Right atrium auricular region (tissue), 2 donors: ENCODE results near the gene SLC25A21. TPM values are rescaled to one million over a fixed set of nuclear protein-coding genes. Genes with fewer than 3 reads are reported as not detected.

Experiments used
- DNase-seq: peaks from one replicate; pipeline ENCODE4 v3.0.0-alpha.2; 2019; ENCODE audit warnings: low spot score
- H3K27ac ChIP-seq, 2 donors: fragments of 200-600 bp; sonication (generic); 1 replicate in 1 of 2; 2 replicates in 1 of 2; pipeline ENCODE4 v1.5.1; 2016 to 2019
- H3K27me3 ChIP-seq, 2 donors: fragments of 200-600 bp; sonication (generic); one replicate each; pipeline versions ENCODE4 v1.5.1 to v1.6.0; 2017 to 2019
- H3K36me3 ChIP-seq: fragments of 200-600 bp; sonication (generic); one replicate; pipeline ENCODE4 v1.5.1; 2016
- H3K4me1 ChIP-seq, 2 donors: fragments of 200-600 bp; sonication (generic); one replicate each; pipeline versions ENCODE4 v1.5.1 to v1.6.0; 2017 to 2019
- H3K4me3 ChIP-seq, 2 donors: fragments of 200-600 bp; sonication (generic); 1 replicate in 1 of 2; 2 replicates in 1 of 2; pipeline ENCODE4 v1.5.1; 2017 to 2019; ENCODE audit warnings: mild to moderate bottlenecking in 1 of 2, moderate library complexity in 1 of 2
- H3K9me3 ChIP-seq, 2 donors: fragments of 200-600 bp; sonication (generic); one replicate each; pipeline ENCODE4 v1.5.1; 2019
- CTCF ChIP-seq, 2 donors: fragments of 200-600 bp; sonication (generic); IDR thresholded peaks; one replicate each; pipeline ENCODE4 v1.5.1; 2019; ENCODE audit warnings: antibody characterized with exemption in 2 of 2
- total RNA-seq, 2 donors: library from RNA; depleted of rRNA; stranded (reverse); fragments of >200 nt; gene quantifications; one replicate each; pipeline ENCODE4 v1.1.0, GENCODE V29; 2016

The SLC25A21 gene
- total RNA-seq, 2 donors from 2014 or later: 0.55 to 0.93 TPM

GRCh38 chr14:36834293-36834692, 338.1 kb downstream of the SLC25A21 start:
- TF ChIP-seq CTCF (IDR thresholded peaks at IDR 0.05): no peak
- Histone ChIP-seq H3K36me3 (no peaks in the 10 kb centered on the region), H3K27me3 (no peaks in the 10 kb centered on the region), H3K4me1 (no peaks in the 10 kb centered on the region), H3K9me3 (no peaks in the 10 kb centered on the region), H3K27ac (no peak overlapping the region), H3K4me3 (no peak overlapping the region)
- DNase-seq: no peak

DNA sequence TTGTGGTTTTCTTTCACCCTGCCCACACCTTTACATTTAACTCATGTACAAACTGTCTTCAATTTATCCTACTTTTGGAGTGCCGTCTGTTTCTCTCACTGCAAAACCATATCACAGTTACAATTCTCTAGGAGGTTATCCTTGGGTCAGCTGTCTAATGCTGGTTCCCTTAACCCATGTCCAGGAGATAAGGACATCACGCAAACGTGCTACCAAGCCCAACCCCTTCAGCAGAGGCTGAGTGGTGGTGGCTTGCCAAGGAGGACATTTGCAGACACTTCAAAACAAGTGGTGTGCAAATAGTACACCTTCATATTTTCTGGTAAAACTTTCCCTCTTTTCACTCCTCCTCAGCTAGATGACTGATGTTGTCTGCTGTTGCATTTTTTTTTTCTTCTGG, 342.9 kb downstream of the SLC25A21 start:
- H3K36me3 ChIP-seq: no peaks in the 10 kb centered on the region
- no peak overlapping the region for H3K4me3 ChIP-seq
- H3K4me1 ChIP-seq: no peaks in the 10 kb centered on the region
- no peak for DNase-seq
- H3K27me3 ChIP-seq: no peaks in the 10 kb centered on the region
- H3K9me3 ChIP-seq: no peaks in the 10 kb centered on the region
- no peak for TF ChIP-seq CTCF (IDR thresholded peaks at IDR 0.05)
- no peak overlapping the region for H3K27ac ChIP-seq

GRCh38 chr14:36827861-36828260, 344.5 kb downstream of the SLC25A21 start:
- no peak for DNase-seq
- Histone ChIP-seq H3K27ac (no peak overlapping the region), H3K4me1 (no peaks in the 10 kb centered on the region), H3K27me3 (no peaks in the 10 kb centered on the region), H3K4me3 (no peak overlapping the region), H3K9me3 (no peaks in the 10 kb centered on the region), H3K36me3 (no peaks in the 10 kb centered on the region)
- no peak for TF ChIP-seq CTCF (IDR thresholded peaks at IDR 0.05)

DNA sequence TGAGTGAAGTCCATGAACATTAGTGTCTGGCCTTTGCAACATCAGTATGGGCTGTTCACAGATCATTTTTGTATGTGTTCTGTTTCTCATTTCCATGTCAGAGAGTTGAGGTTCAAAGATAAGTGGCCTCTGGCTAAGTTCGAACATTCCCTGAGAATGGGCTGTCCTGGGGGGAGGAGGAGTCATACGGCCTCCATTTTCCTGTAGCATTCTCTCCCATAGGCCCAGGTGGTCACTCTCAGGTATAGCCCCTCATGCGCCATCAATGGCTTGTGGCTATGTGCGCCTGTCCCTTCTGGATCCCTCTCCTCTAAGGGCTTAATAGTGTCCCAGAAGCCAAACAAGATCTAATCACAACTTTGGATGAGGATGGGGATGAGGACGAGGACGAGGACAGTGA, 345.8 kb downstream of the SLC25A21 start:
- Histone ChIP-seq H3K27me3 (no peaks in the 10 kb centered on the region), H3K4me1 (no peaks in the 10 kb centered on the region), H3K4me3 (no peak overlapping the region), H3K27ac (no peak overlapping the region), H3K9me3 (no peaks in the 10 kb centered on the region), H3K36me3 (no peaks in the 10 kb centered on the region)
- no peak for TF ChIP-seq CTCF (IDR thresholded peaks at IDR 0.05)
- DNase-seq: no peak

- no peak for DNase-seq
- H3K4me1 ChIP-seq: no peaks in the 10 kb centered on the region
These were observed 347.6 kb downstream of the SLC25A21 start for GRCh38 chr14:36824854-36825253.

More at GRCh38 chr14:36824854-36825253, 347.6 kb downstream of the SLC25A21 start:
- no peaks in the 10 kb centered on the region for H3K9me3 ChIP-seq
- TF ChIP-seq CTCF (IDR thresholded peaks at IDR 0.05): no peak
- no peaks in the 10 kb centered on the region for H3K27me3 ChIP-seq
- H3K4me3 ChIP-seq: no peak overlapping the region
- no peaks in the 10 kb centered on the region for H3K36me3 ChIP-seq
- H3K27ac ChIP-seq: no peak overlapping the region
